HEK293T (cell line): ENCODE data around the gene PRKD2.

Experiments used
- ARNT ChIP-seq: fragments of 450-650 bp; IDR thresholded peaks from 2 replicates; pipeline ENCODE4 v1.6.1; 2017; ENCODE audit warnings: mild to moderate bottlenecking
- BHLHE40 ChIP-seq: fragments of 450-650 bp; IDR thresholded peaks from 2 replicates; pipeline ENCODE4 v1.6.1; 2016; ENCODE audit warnings: mild to moderate bottlenecking, moderate library complexity, borderline replicate concordance
- CTBP1 ChIP-seq: fragments of 450-650 bp; IDR thresholded peaks from 2 replicates; pipeline ENCODE4 v1.6.1; 2016; ENCODE audit warnings: borderline replicate concordance
- FOXK2 ChIP-seq: fragments of 450-650 bp; IDR thresholded peaks from 2 replicates; pipeline ENCODE4 v1.6.1; 2016; ENCODE audit warnings: mild to moderate bottlenecking
- FOXM1 ChIP-seq: fragments of 450-650 bp; IDR thresholded peaks from 2 replicates; pipeline ENCODE4 v1.6.1; 2017; ENCODE audit warnings: mild to moderate bottlenecking, borderline replicate concordance
- SP1 ChIP-seq: fragments of 450-650 bp; IDR thresholded peaks from 2 replicates; pipeline ENCODE4 v1.6.1; 2017
- TARDBP ChIP-seq: fragments of 450-650 bp; IDR thresholded peaks from 2 replicates; pipeline ENCODE4 v1.6.1; 2016
- TF ChIP-seq, protein P1 (sequence below): fragments of 450-650 bp; IDR thresholded peaks from 2 replicates; pipeline ENCODE4 v1.6.1; 2016

DNA sequence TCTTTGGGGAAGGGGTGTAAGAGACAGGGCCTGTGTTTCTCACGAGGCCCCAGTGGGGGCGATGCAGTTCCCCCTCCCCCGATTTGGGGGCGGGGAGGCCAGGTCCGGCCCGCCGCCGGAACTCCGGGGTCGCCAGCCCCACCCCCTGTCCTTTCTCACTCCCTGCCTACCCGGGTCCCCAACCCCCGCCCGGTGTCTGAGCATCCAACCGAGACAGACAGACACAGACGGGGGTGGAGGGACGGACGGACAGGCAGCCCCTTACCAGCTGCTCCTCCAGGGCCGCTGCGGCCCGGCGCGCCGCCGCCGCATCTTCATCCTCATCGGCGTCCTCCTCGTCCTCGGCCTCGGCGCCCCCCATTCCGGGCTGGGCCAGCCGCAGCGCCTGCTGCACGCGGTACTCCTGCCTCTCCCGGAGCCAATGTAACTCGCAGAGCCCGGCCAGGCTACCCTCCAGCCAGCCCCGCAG lies 56.3 kb downstream of the PRKD2 start:
- TF ChIP-seq FOXM1 (no peak), SP1 (no peak), TARDBP (no peak), ARNT (no peak), BHLHE40 (no peak), CTBP1 (no peak), FOXK2 (no peak)
- TF ChIP-seq, protein P1, sequence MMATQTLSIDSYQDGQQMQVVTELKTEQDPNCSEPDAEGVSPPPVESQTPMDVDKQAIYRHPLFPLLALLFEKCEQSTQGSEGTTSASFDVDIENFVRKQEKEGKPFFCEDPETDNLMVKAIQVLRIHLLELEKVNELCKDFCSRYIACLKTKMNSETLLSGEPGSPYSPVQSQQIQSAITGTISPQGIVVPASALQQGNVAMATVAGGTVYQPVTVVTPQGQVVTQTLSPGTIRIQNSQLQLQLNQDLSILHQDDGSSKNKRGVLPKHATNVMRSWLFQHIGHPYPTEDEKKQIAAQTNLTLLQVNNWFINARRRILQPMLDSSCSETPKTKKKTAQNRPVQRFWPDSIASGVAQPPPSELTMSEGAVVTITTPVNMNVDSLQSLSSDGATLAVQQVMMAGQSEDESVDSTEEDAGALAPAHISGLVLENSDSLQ, result no peak
